CD14-positive monocyte (primary cell): Measurements from ENCODE around the gene PRDM11. TPM values are rescaled to one million over a fixed set of nuclear protein-coding genes. Genes with fewer than 3 reads are reported as not detected.

Source experiments
- DNase-seq, 3 donors: peaks; one replicate each; pipeline ENCODE4 v3.0.0-alpha.2; 2011 to 2022
- H2AFZ ChIP-seq: 2 replicates; pipeline ENCODE4 v1.6.0; 2012; ENCODE audit warnings: mild to moderate bottlenecking, low read depth, low read length, inconsistent platforms; ENCODE audit not compliant: insufficient read depth, poor library complexity, severe bottlenecking
- H3K27ac ChIP-seq, 2 donors: 1 replicate in 1 of 2; 2 replicates in 1 of 2; pipeline ENCODE4 v1.5.1; 2012 to 2013; ENCODE audit warnings: low read length in 2 of 2, control low read depth in 1 of 2, inconsistent platforms in 1 of 2, low read depth in 1 of 2, mild to moderate bottlenecking in 1 of 2
- H3K27me3 ChIP-seq, 2 donors: one replicate each; pipeline versions ENCODE4 v1.6.0 to v1.6.1; 2011 to 2013; ENCODE audit warnings: low read length in 2 of 2; ENCODE audit not compliant: control insufficient read depth in 2 of 2, insufficient read depth in 2 of 2
- H3K36me3 ChIP-seq, 2 donors: replicated peaks in 1 of 2; 1 replicate in 1 of 2; 2 replicates in 1 of 2; pipeline versions ENCODE4 v1.5.1 to v1.6.1; 2012 to 2013; ENCODE audit warnings: low read length in 2 of 2, control low read depth in 1 of 2, inconsistent platforms in 1 of 2, mild to moderate bottlenecking in 1 of 2; ENCODE audit not compliant: insufficient read depth in 2 of 2, control insufficient read depth in 1 of 2
- H3K4me1 ChIP-seq, 2 donors: 1 replicate in 1 of 2; 2 replicates in 1 of 2; pipeline versions ENCODE4 v1.5.1 to v1.6.1; 2012 to 2013; ENCODE audit warnings: low read length in 2 of 2, control low read depth in 1 of 2, inconsistent platforms in 1 of 2, mild to moderate bottlenecking in 1 of 2, moderate library complexity in 1 of 2; ENCODE audit not compliant: insufficient read depth in 2 of 2, control insufficient read depth in 1 of 2
- H3K4me2 ChIP-seq: replicated peaks from 2 replicates; pipeline ENCODE3; 2012; ENCODE audit warnings: low read length, moderate library complexity, mild to moderate bottlenecking; ENCODE audit not compliant: poor library complexity, severe bottlenecking; ENCODE audit errors: extremely low read depth
- H3K4me3 ChIP-seq, 3 experiments: fragments of 200-600 bp in 1 of 3; sonication (generic) in 1 of 3; replicated peaks in 1 of 3; 1 replicate in 2 of 3; 2 replicates in 1 of 3; pipeline ENCODE4 v1.5.1; 2011 to 2013; ENCODE audit warnings: low read length in 3 of 3, mild to moderate bottlenecking in 3 of 3, control low read depth in 2 of 3, low read depth in 2 of 3, inconsistent platforms in 1 of 3, moderate library complexity in 1 of 3
- H3K79me2 ChIP-seq: 2 replicates; pipeline ENCODE4 v1.6.0; 2012; ENCODE audit warnings: mild to moderate bottlenecking, control low read depth, inconsistent platforms, low read length, moderate library complexity; ENCODE audit not compliant: insufficient read depth
- H3K9ac ChIP-seq: 2 replicates; pipeline ENCODE4 v1.6.0; 2017; ENCODE audit warnings: low read length, mild to moderate bottlenecking; ENCODE audit not compliant: insufficient read depth, poor library complexity, severe bottlenecking
- H3K9me3 ChIP-seq, 2 donors: replicated peaks in 1 of 2; 1 replicate in 1 of 2; 2 replicates in 1 of 2; pipeline versions ENCODE4 v1.5.1 to v1.6.1; 2012 to 2013; ENCODE audit warnings: low read length in 2 of 2, control low read depth in 1 of 2; ENCODE audit not compliant: control insufficient read depth in 1 of 2, insufficient read depth in 1 of 2
- H4K20me1 ChIP-seq: 2 replicates; pipeline ENCODE4 v1.6.0; 2012; ENCODE audit warnings: mild to moderate bottlenecking, low read length, control low read depth, moderate library complexity; ENCODE audit not compliant: insufficient read depth
- H3K27ac Mint-ChIP-seq, 7 donors: one replicate each; pipeline ENCODE4 v1.8.0; 2020; ENCODE audit warnings: mild to moderate bottlenecking in 7 of 7, mixed read lengths in 7 of 7, moderate library complexity in 6 of 7, inconsistent platforms in 2 of 7
- H3K27me3 Mint-ChIP-seq, 3 donors: one replicate each; pipeline ENCODE4 v1.8.0; 2021 to 2022; ENCODE audit warnings: low read depth in 3 of 3, mild to moderate bottlenecking in 3 of 3, mixed read lengths in 3 of 3, moderate library complexity in 3 of 3, inconsistent platforms in 1 of 3
- H3K36me3 Mint-ChIP-seq, 2 donors: one replicate each; pipeline ENCODE4 v1.8.0; 2020; ENCODE audit warnings: mixed read lengths in 2 of 2, inconsistent platforms in 1 of 2, mild to moderate bottlenecking in 1 of 2
- H3K4me1 Mint-ChIP-seq: one replicate; pipeline ENCODE4 v1.8.0; 2020; ENCODE audit warnings: mild to moderate bottlenecking, mixed read lengths
- H3K4me3 Mint-ChIP-seq, 2 donors: one replicate each; pipeline ENCODE4 v1.8.0; 2020; ENCODE audit warnings: mild to moderate bottlenecking in 2 of 2, mixed read lengths in 2 of 2, moderate library complexity in 1 of 2
- H3K9me3 Mint-ChIP-seq, 7 donors: one replicate each; pipeline ENCODE4 v1.8.0; 2020 to 2022; ENCODE audit warnings: mixed read lengths in 7 of 7, mild to moderate bottlenecking in 6 of 7, moderate library complexity in 6 of 7, inconsistent platforms in 2 of 7
- CTCF ChIP-seq: fragments of 200-600 bp; IDR thresholded peaks from one replicate; pipeline ENCODE4 v1.8.0; 2022; ENCODE audit warnings: antibody characterized with exemption, mild to moderate bottlenecking
- WGBS: methylation state at CpG from one replicate; pipeline ENCODE4 v1.1.5; 2013; ENCODE audit warnings: missing lambda C conversion rate; ENCODE audit not compliant: insufficient coverage; 5-methylcytosine and 5-hydroxymethylcytosine counted together
- intact Hi-C, 2 donors: fragments of 100-400 bp; cut with micrococcal nuclease; formaldehyde crosslinking; loops; one replicate each; pipeline versions ENCODE4 v1.15.0 to v1.15.1; 2023
- polyA plus RNA-seq, 3 donors: library from polyadenylated mRNA; depleted of rRNA in 1 of 3; unstranded in 2 of 3; stranded (reverse) in 1 of 3; fragments of 300-500 nt in 2 of 3; fragments of >200 nt in 1 of 3; fragmentation: Illumina TruSeq in 2 of 3; gene quantifications; 1 replicate in 2 of 3; 2 replicates in 1 of 3; pipeline ENCODE4 v1.2.3, GENCODE V29; 2012 to 2021

Gene PRDM11
- polyA plus RNA-seq, 3 donors = 0.48 to 1.8 TPM; not detected in 1

GRCh38 chr11:45180848-45181192, 34.4 kb downstream of the PRDM11 start:
- Mint-ChIP-seq H3K27me3 (peaks cover 18 to 37% (median 23%) of the 10 kb centered on the region in 3 donors), H3K27ac (no peak overlapping the region), H3K36me3 (peaks cover 0 to 4% of the 10 kb centered on the region in 2 donors), H3K9me3 (peaks cover 0 to 8% (median 0%) of the 10 kb centered on the region in 7 donors), H3K4me3 (no peak overlapping the region), H3K4me1 (peaks cover 10% of the 10 kb centered on the region)
- H4K20me1 ChIP-seq = no peaks in the 10 kb centered on the region
- no peaks in the 10 kb centered on the region for H3K79me2 ChIP-seq
- H2AFZ ChIP-seq = peak overlapping the region; percentile 39
- no peaks in the 10 kb centered on the region for H3K9me3 ChIP-seq
- TF ChIP-seq CTCF = no peak
- H3K9ac ChIP-seq = peak overlapping the region; percentile 35
- H3K36me3 ChIP-seq = no peaks in the 10 kb centered on the region
- H3K27me3 ChIP-seq = peaks cover 4 to 26% of the 10 kb centered on the region in 2 donors
- H3K27ac ChIP-seq = no peak overlapping the region
- H3K4me3 ChIP-seq = peak overlapping the region in 2 of 3 experiments; percentile 23 to 56
- DNase-seq = peak; percentile 36 to 58 (median 58)
- H3K4me1 ChIP-seq = peaks cover 7 to 15% of the 10 kb centered on the region in 2 donors
- peak overlapping the region; percentile 66 for H3K4me2 ChIP-seq
- under 1% methylated on average over 33 of the region's 33 CpGs for WGBS
- intact Hi-C loops = no loop called here

DNA sequence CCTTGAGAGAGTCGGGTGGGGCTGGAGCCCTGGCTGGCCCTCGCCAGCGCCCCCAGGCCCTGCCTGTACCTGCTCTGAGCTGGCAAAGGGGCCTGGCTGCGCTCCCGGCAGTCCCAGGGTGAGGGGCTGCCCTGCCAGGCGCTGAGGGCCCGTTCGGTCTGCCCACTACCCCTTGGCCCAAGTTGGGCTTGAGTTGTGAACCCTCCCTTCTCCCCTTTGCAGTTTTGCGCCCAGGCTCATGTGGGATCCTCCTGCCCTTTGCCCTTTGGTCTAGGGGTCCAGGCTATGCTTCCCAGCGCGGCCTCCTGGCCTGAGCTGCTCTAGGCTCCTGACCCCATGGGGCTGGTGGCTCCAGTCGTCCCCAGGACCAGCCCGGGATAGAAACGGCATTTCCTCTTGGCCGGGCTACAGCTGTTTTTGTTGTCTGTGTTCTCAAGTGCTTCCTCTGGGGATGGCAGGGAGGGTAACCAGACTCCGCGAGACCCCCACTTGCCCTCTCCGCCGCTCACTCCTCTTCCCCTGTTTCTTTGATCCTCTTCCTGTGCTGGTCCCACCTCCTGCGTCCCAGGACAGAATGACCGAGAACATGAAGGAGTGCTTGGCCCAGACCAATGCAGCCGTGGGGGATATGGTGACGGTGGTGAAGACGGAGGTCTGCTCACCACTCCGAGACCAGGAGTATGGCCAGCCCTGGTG, 34.9 kb downstream of the PRDM11 start:
- Histone ChIP-seq H3K27me3 (peaks cover 4 to 26% of the 10 kb centered on the region in 2 donors), H3K79me2 (no peaks in the 10 kb centered on the region), H3K9me3 (no peaks in the 10 kb centered on the region), H3K9ac (peak overlapping the region; percentile 35), H3K4me1 (peaks cover 7 to 15% of the 10 kb centered on the region in 2 donors), H3K27ac (no peak overlapping the region), H3K4me3 (peak overlapping the region in 1 of 3 experiments; percentile 56), H4K20me1 (no peaks in the 10 kb centered on the region), H3K36me3 (no peaks in the 10 kb centered on the region), H2AFZ (peak overlapping the region; percentile 39), H3K4me2 (peak overlapping the region; percentile 66)
- H3K4me3 Mint-ChIP-seq = peak overlapping the region in 1 of 2 donors; percentile 40
- H3K27ac Mint-ChIP-seq = peak overlapping the region in 1 of 7 donors; percentile 21
- DNase-seq = no peak
- peaks cover 10% of the 10 kb centered on the region for H3K4me1 Mint-ChIP-seq
- WGBS = 49% methylated on average over 21 of the region's 25 CpGs
- peaks cover 18 to 37% (median 23%) of the 10 kb centered on the region in 3 donors for H3K27me3 Mint-ChIP-seq
- intact Hi-C loops = no loop called here
- TF ChIP-seq CTCF = no peak
- peaks cover 0 to 8% (median 0%) of the 10 kb centered on the region in 7 donors for H3K9me3 Mint-ChIP-seq
- H3K36me3 Mint-ChIP-seq = peaks cover 3 to 4% of the 10 kb centered on the region in 2 donors
